ENCODE measurements around the gene USO1. TPM values are rescaled to one million over a fixed set of nuclear protein-coding genes. Genes with fewer than 3 reads are reported as not detected.

Gene USO1
- total RNA-seq, 3 donors from 2014 or later: 44.3 to 65.8 (median 55.9) TPM

DNA sequence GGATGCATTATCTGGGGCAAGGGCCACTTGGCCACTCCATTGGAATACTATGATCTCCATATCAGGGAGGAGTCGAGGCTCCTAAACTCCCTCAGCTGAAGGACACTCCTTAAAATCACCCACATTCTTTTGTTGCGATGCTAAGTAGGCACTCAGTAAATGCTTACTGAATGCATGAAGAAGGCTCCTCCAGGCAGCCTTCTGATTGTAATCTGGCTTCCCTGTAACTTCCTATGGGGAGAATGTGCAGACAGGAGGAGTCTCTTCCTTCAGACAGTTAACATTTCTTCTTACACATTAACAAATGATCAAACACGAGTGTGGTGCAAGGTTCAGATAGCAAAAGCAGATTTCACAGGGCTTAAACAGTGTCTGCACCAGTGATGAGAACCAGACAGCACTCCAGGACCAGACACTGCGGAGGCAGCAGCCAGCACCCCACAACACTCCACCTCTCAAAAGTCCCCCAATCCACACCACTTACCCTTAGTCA, 21.4 kb upstream of the USO1 start:
- intact Hi-C loops (cut with DNase I, micrococcal nuclease): no loop called here
- no peaks in the 10 kb centered on the region for H3K9me3 ChIP-seq
- ATAC-seq: peak; percentile 86
- TF ChIP-seq, protein P1, sequence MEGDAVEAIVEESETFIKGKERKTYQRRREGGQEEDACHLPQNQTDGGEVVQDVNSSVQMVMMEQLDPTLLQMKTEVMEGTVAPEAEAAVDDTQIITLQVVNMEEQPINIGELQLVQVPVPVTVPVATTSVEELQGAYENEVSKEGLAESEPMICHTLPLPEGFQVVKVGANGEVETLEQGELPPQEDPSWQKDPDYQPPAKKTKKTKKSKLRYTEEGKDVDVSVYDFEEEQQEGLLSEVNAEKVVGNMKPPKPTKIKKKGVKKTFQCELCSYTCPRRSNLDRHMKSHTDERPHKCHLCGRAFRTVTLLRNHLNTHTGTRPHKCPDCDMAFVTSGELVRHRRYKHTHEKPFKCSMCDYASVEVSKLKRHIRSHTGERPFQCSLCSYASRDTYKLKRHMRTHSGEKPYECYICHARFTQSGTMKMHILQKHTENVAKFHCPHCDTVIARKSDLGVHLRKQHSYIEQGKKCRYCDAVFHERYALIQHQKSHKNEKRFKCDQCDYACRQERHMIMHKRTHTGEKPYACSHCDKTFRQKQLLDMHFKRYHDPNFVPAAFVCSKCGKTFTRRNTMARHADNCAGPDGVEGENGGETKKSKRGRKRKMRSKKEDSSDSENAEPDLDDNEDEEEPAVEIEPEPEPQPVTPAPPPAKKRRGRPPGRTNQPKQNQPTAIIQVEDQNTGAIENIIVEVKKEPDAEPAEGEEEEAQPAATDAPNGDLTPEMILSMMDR (IDR thresholded peaks at IDR 0.05): no peak
- H3K4me3 ChIP-seq: no peak overlapping the region
- peaks cover 31% of the 10 kb centered on the region for H3K4me1 ChIP-seq (ENCODE audit: low read depth)
- peak in 1 of 3 donors; percentile 46 for DNase-seq
- no peaks in the 10 kb centered on the region for H3K36me3 ChIP-seq (ENCODE audit: low read depth)

- intact Hi-C loops (cut with DNase I, micrococcal nuclease): no loop called here
- peak; percentile 28 for ATAC-seq
- TF ChIP-seq, protein P1 (IDR thresholded peaks at IDR 0.05): no peak
- H3K4me3 ChIP-seq: no peak overlapping the region
- H3K36me3 ChIP-seq (ENCODE audit: low read depth): no peaks in the 10 kb centered on the region
- H3K9me3 ChIP-seq: no peaks in the 10 kb centered on the region
- no peak for DNase-seq
- H3K4me1 ChIP-seq (ENCODE audit: low read depth): peaks cover 31% of the 10 kb centered on the region
Measured at GRCh38 chr4:75705198-75705977, 19.0 kb upstream of the USO1 start.

- Histone ChIP-seq H3K4me1 (ENCODE audit: low read depth) (peaks cover 20% of the 10 kb centered on the region), H3K9me3 (no peaks in the 10 kb centered on the region), H3K36me3 (ENCODE audit: low read depth) (no peaks in the 10 kb centered on the region), H3K4me3 (no peak overlapping the region)
- intact Hi-C loops (cut with DNase I, micrococcal nuclease): no loop called here
- TF ChIP-seq, protein P1 (IDR thresholded peaks at IDR 0.05): no peak
- DNase-seq: peak in 1 of 3 donors; percentile 79
- ATAC-seq: peak; percentile 92
Measured at GRCh38 chr4:75708218-75708691, 16.1 kb upstream of the USO1 start.

GRCh38 chr4:75710246-75710645, 14.1 kb upstream of the USO1 start:
- Histone ChIP-seq H3K4me3 (no peak overlapping the region), H3K36me3 (ENCODE audit: low read depth) (no peaks in the 10 kb centered on the region), H3K4me1 (ENCODE audit: low read depth) (peaks cover 6% of the 10 kb centered on the region), H3K9me3 (no peaks in the 10 kb centered on the region)
- DNase-seq: no peak
- ATAC-seq: no peak
- TF ChIP-seq, protein P1 (IDR thresholded peaks at IDR 0.05): no peak
- intact Hi-C loops (cut with DNase I, micrococcal nuclease): no loop called here

GRCh38 chr4:75714011-75714410, 10.4 kb upstream of the USO1 start:
- Histone ChIP-seq H3K9me3 (no peaks in the 10 kb centered on the region), H3K4me3 (no peak overlapping the region), H3K36me3 (ENCODE audit: low read depth) (no peaks in the 10 kb centered on the region), H3K4me1 (ENCODE audit: low read depth) (no peaks in the 10 kb centered on the region)
- ATAC-seq (no peak), DNase-seq (no peak)
- TF ChIP-seq, protein P1 (IDR thresholded peaks at IDR 0.05): no peak
- intact Hi-C loops (cut with DNase I, micrococcal nuclease): no loop called here
